Spleen (tissue), 7 donors: Measurements from ENCODE around the gene FUT8.

Experiments
- CTCF ChIP-seq, 11 experiments: fragments of 200-600 bp in 7 of 11; fragments of 450-650 bp in 4 of 11; sonication (generic) in 4 of 11; IDR thresholded peaks in 8 of 11; conservative IDR thresholded peaks in 3 of 11; 1 replicate in 7 of 11; 2 replicates in 4 of 11; pipeline versions ENCODE4 v1.4.0 to v1.8.0; 2016 to 2021; ENCODE audit warnings: antibody characterized with exemption in 11 of 11, inconsistent platforms in 4 of 11, mild to moderate bottlenecking in 1 of 11
- POLR2A ChIP-seq, 3 donors: fragments of 450-650 bp; IDR thresholded peaks; one replicate each; pipeline ENCODE4 v1.5.1; 2017; ENCODE audit warnings: antibody characterized with exemption in 3 of 3, mild to moderate bottlenecking in 1 of 3
- POLR2AphosphoS5 ChIP-seq, 3 donors: sonication (generic); formaldehyde crosslinking; IDR thresholded peaks; one replicate each; pipeline ENCODE4 v1.5.1; 2017; ENCODE audit warnings: antibody characterized with exemption in 3 of 3
- donor health status: DM: no; HTN: no; CAD: no; lungs with moderate emphysema.
- donor health status: DM: no; HTN: no; CAD: no.
- donor health status: DM: no; HTN: no; CAD: no.

GRCh38 chr14:65751510-65751909 is 339.0 kb downstream of the FUT8 start:
- TF ChIP-seq CTCF (IDR thresholded peaks at IDR 0.05 in 8 of 11, conservative IDR thresholded peaks at IDR 0.05 in 3 of 11) (no peak), POLR2A (IDR thresholded peaks at IDR 0.05) (no peak), POLR2AphosphoS5 (IDR thresholded peaks at IDR 0.05) (no peak)
